ENCODE measurements around the gene CFL2.

- no peak for TF ChIP-seq POLR2AphosphoS5 (IDR thresholded peaks at IDR 0.05; ENCODE audit: low read depth, low read length)
- TF ChIP-seq POLR2A (IDR thresholded peaks at IDR 0.05; ENCODE audit: low read depth, low read length): no peak
Observed at GRCh38 chr14:34749408-34749807, 35.0 kb upstream of the CFL2 start.

Measured in GM12892 (cell line).